Subcutaneous adipose tissue (tissue), 4 donors: ENCODE data around the gene AGAP3. TPM values are rescaled to one million over a fixed set of nuclear protein-coding genes. Genes with fewer than 3 reads are reported as not detected.

Experiments used
- CTCF ChIP-seq: fragments of 450-650 bp; IDR thresholded peaks from one replicate; pipeline ENCODE4 v1.5.1; 2016; ENCODE audit warnings: low read depth, mild to moderate bottlenecking, control low read depth, antibody characterized with exemption, moderate library complexity
- total RNA-seq, 4 donors: library from RNA; depleted of rRNA; stranded (reverse); fragments of >200 nt; gene quantifications; one replicate each; pipeline ENCODE4 v1.1.0, GENCODE V29; 2016

The AGAP3 gene
- total RNA-seq, 4 donors from 2014 or later: 54.4 to 86.7 (median 62.7) TPM

- TF ChIP-seq CTCF: no peak
Observed at GRCh38 chr7:151093748-151094147, 7.5 kb downstream of the AGAP3 start.

DNA sequence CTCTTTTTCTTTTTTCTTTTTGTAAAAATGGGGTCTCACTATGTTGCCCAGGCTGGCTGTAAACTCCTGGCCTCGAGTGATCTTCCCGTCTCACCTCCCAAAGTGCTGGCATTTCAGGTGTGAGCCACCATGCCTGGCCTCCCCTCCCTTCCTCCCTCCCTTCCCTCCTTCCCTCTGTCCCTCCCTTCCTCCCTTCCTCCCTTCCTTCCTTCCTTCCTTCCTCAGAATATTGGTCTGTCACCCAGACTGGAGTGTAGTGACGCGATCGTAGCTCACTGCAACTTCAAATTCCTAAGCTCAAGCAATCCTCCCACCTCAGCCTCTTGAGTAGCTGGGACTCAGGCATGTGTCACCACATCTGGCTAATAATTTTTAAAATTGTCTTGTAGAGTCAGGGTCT is 8.4 kb downstream of the AGAP3 start:
- no peak for TF ChIP-seq CTCF

GRCh38 chr7:151095123-151095797 is 9.0 kb downstream of the AGAP3 start:
- no peak for TF ChIP-seq CTCF

GRCh38 chr7:151095828-151096475 is 9.7 kb downstream of the AGAP3 start:
- TF ChIP-seq CTCF: no peak

GRCh38 chr7:151099486-151100211 is 13.4 kb downstream of the AGAP3 start:
- TF ChIP-seq CTCF: no peak

GRCh38 chr7:151100921-151101320 is 14.6 kb downstream of the AGAP3 start:
- TF ChIP-seq CTCF: no peak
